ENCODE data around the gene STK4. TPM values are rescaled to one million over a fixed set of nuclear protein-coding genes. Genes with fewer than 3 reads are reported as not detected.

Gene STK4
- total and polyA plus RNA-seq, 2 of the 4 experiments (the other 2 are of a cell fraction) = 10.2 to 22.2 TPM

DNA sequence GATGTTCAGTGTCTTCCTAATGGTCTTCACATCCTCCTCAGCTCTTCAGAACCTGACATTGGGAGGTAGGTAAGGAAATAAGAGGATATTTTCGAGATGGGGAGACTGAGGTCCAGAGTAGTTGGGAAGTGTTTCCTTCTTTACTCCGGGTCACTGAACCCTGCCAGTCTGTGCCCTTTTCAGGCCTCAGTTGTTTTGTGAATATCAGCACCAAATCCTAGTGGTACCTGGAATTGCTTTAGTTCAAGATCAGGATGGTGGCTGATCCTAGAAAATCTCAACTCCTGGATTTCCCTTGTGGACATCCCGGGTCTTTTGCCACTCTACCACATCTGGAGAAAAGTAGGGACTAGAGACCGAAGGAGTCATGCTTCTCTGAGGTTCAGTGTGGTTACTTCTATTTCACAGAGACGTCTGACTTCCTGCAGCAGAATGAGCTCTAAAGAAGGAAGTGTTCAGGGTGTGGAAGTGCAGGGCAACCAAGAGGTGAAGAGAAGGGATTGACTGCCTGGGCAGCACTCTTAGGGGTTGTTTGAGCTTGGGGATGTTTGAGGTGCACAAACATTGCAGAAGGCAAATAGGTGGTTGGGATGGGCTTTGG, 995 bp downstream of the STK4 start:
- Histone ChIP-seq H3K4me1 (ENCODE audit: control insufficient read depth, insufficient read depth, low read length) (peaks cover 8% of the 10 kb centered on the region; the same call in 1 of the 2 replicates), H2BK15ac (ENCODE audit: low read depth, low read length) (no peak overlapping the region), H3K4me3 (ENCODE audit: insufficient read depth, low read depth, low read length) (peak overlapping the region; percentile 72), H3K79me1 (ENCODE audit: low read depth in 1 of 2, low read length in 2 of 2) (peaks cover 24 to 41% of the 10 kb centered on the region in 2 experiments), H2BK120ac (ENCODE audit: low read depth, low read length) (no peak overlapping the region), H4K20me1 (ENCODE audit: insufficient read depth, low read length) (no peaks in the 10 kb centered on the region; the same call in 1 of the 2 replicates), H3K27ac (ENCODE audit: insufficient read depth, low read length) (no peak overlapping the region), H3K27me3 (ENCODE audit: control insufficient read depth, insufficient read depth, low read length) (no peaks in the 10 kb centered on the region), H3K9me1 (ENCODE audit: insufficient read depth, low read length) (peaks cover 10% of the 10 kb centered on the region), H2BK20ac (ENCODE audit: low read depth, low read length) (no peak overlapping the region), H4K91ac (ENCODE audit: insufficient read depth, low read depth, low read length) (no peak overlapping the region), H3K9me3 (ENCODE audit: control insufficient read depth, insufficient read depth, low read length) (no peaks in the 10 kb centered on the region), H3K4ac (ENCODE audit: low read depth, low read length) (peak overlapping the region; percentile 42; the same call in 1 of the 2 replicates), H3K23ac (ENCODE audit: low read depth, low read length) (peak overlapping the region; percentile 84), H3K14ac (replicated peaks; ENCODE audit: low read depth, low read length) (peak overlapping the region; percentile 28), H3K56ac (ENCODE audit: extremely low read depth, insufficient read depth, low read length) (no peak overlapping the region), H2AK9ac (replicated peaks; ENCODE audit: low read depth, low read length, poor library complexity) (peak overlapping the region; percentile 92), H3K18ac (ENCODE audit: low read depth, low read length) (no peak overlapping the region), H4K8ac (ENCODE audit: low read depth in 2 of 2, low read length in 2 of 2) (peak overlapping the region in 1 of 2 experiments; percentile 37; a peak in 2 of 4 replicates), H3K9ac (ENCODE audit: low read depth, low read length) (peak overlapping the region; percentile 83), H3K36me3 (ENCODE audit: control insufficient read depth, insufficient read depth, low read length) (peaks cover 2% of the 10 kb centered on the region; the same call in 1 of the 2 replicates), H2BK5ac (ENCODE audit: low read depth, low read length, poor library complexity, severe bottlenecking) (no peak overlapping the region), H3K4me2 (ENCODE audit: low read depth, low read length) (peak overlapping the region; percentile 90), H2AFZ (replicated peaks; ENCODE audit: low read length, poor library complexity) (no peak overlapping the region), H2AK5ac (ENCODE audit: low read depth, low read length) (0 out of 2 replicates have a peak overlapping the region, but pooled peaks have one; percentile 7), H4K5ac (ENCODE audit: low read depth, low read length) (no peak overlapping the region)
- no CpG with 5 or more reads among the region's 5 CpGs for WGBS, 2 experiments (ENCODE audit: extremely low coverage in 2 of 2, insufficient read length in 1 of 2)
- no peak for DNase-seq
- no peak for TF ChIP-seq MAZ (IDR thresholded peaks at IDR 0.05; ENCODE audit: borderline replicate concordance, low read depth, low read length)
- TF ChIP-seq RFX5 (IDR thresholded peaks at IDR 0.05; ENCODE audit: low read depth, low read length) = no peak
- TF ChIP-seq NFE2L2 (IDR thresholded peaks at IDR 0.05; ENCODE audit: low read depth, low read length) = no peak
- TF ChIP-seq FOS (IDR thresholded peaks at IDR 0.05; ENCODE audit: low read depth, low read length) = no peak
- TF ChIP-seq CEBPB (IDR thresholded peaks at IDR 0.05; ENCODE audit: low read depth, low read length) = no peak
- TF ChIP-seq, protein P1, sequence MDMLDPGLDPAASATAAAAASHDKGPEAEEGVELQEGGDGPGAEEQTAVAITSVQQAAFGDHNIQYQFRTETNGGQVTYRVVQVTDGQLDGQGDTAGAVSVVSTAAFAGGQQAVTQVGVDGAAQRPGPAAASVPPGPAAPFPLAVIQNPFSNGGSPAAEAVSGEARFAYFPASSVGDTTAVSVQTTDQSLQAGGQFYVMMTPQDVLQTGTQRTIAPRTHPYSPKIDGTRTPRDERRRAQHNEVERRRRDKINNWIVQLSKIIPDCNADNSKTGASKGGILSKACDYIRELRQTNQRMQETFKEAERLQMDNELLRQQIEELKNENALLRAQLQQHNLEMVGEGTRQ (IDR thresholded peaks at IDR 0.05; ENCODE audit: low read depth, low read length) = no peak
- TF ChIP-seq SMC3 (IDR thresholded peaks at IDR 0.05; ENCODE audit: low read depth, low read length) = no peak
- TF ChIP-seq MAFK (IDR thresholded peaks at IDR 0.05; ENCODE audit: low read depth, low read length) = no peak
- no peak for TF ChIP-seq MXI1 (IDR thresholded peaks at IDR 0.05; ENCODE audit: borderline replicate concordance, low read depth, low read length)
- no peak for TF ChIP-seq CHD1 (IDR thresholded peaks at IDR 0.05; ENCODE audit: low read depth, low read length)
- no peak for TF ChIP-seq BHLHE40 (IDR thresholded peaks at IDR 0.05; ENCODE audit: low read depth, low read length)
- TF ChIP-seq, protein P2, sequence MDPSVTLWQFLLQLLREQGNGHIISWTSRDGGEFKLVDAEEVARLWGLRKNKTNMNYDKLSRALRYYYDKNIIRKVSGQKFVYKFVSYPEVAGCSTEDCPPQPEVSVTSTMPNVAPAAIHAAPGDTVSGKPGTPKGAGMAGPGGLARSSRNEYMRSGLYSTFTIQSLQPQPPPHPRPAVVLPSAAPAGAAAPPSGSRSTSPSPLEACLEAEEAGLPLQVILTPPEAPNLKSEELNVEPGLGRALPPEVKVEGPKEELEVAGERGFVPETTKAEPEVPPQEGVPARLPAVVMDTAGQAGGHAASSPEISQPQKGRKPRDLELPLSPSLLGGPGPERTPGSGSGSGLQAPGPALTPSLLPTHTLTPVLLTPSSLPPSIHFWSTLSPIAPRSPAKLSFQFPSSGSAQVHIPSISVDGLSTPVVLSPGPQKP (IDR thresholded peaks at IDR 0.05; ENCODE audit: borderline replicate concordance, low read depth, low read length) = no peak
- no peak for TF ChIP-seq RCOR1 (IDR thresholded peaks at IDR 0.05; ENCODE audit: insufficient replicate concordance, low read length)
- TF ChIP-seq CTCF (conservative IDR thresholded peaks at IDR 0.05; ENCODE audit: low read depth, low read length) = no peak
- BruUV-seq (replicated peaks) = no TSS peak
- intact Hi-C loops (cut with micrococcal nuclease) = loop anchor here (10.0 kb wide), 1 partner anchor 807 kb away; no protein-coding TSS in a partner anchor
- CTCF ChIA-PET = no interaction called here
- dilution Hi-C loops (cut with HindIII; ENCODE audit: low sequenced_read_pairs, unreplicated experiment) = no loop called here
- POLR2A ChIA-PET (ENCODE audit: unreplicated experiment) = no interaction called here
- ATAC-seq (ENCODE audit: low read depth) = no peak
- in situ Hi-C loops (cut with MboI; ENCODE audit: low sequenced_read_pairs) = no loop called here
